ENCODE measurements around the gene RHBDF2. TPM values are rescaled to one million over a fixed set of nuclear protein-coding genes. Genes with fewer than 3 reads are reported as not detected.

RHBDF2 gene
- total RNA-seq, 1 donor from 2014 or later: 22.6 TPM

GRCh38 chr17:76462556-76463290 is 38.5 kb downstream of the RHBDF2 start:
- no peak for DNase-seq (ENCODE audit: low read depth in 2 of 2)

- no peak for DNase-seq (ENCODE audit: low read depth in 2 of 2)
Observed at GRCh38 chr17:76461765-76462555, 39.3 kb downstream of the RHBDF2 start.

GRCh38 chr17:76459674-76460073 is 41.5 kb downstream of the RHBDF2 start:
- no peak for DNase-seq (ENCODE audit: low read depth in 2 of 2)

GRCh38 chr17:76458580-76459490 is 42.4 kb downstream of the RHBDF2 start:
- DNase-seq (ENCODE audit: low read depth in 2 of 2): peak; percentile 72 to 75

- DNase-seq (ENCODE audit: low read depth in 2 of 2): no peak
Observed at GRCh38 chr17:76453431-76453743, 47.8 kb downstream of the RHBDF2 start.

- peak; percentile 86 to 91 for DNase-seq (ENCODE audit: low read depth in 2 of 2)
Observed at GRCh38 chr17:76452660-76453430, 48.4 kb downstream of the RHBDF2 start, which contains the start of gene UBE2O. Gene UBE2O (minus strand): TSS chr17:76453152. CDS start chr17:76453141, 11 bp downstream.

- DNase-seq (ENCODE audit: low read depth in 2 of 2): peak; percentile 21 to 37
Observed at GRCh38 chr17:76452127-76452659, 49.0 kb downstream of the RHBDF2 start.

GRCh38 chr17:76451506-76451905 is 49.7 kb downstream of the RHBDF2 start:
- no peak for DNase-seq (ENCODE audit: low read depth in 2 of 2)

- DNase-seq (ENCODE audit: low read depth in 2 of 2): no peak
Observed at GRCh38 chr17:76449126-76449525, 52.1 kb downstream of the RHBDF2 start.

GRCh38 chr17:76447931-76448652 is 53.1 kb downstream of the RHBDF2 start:
- no peak for DNase-seq (ENCODE audit: low read depth in 2 of 2)

GRCh38 chr17:76446449-76447231 is 54.6 kb downstream of the RHBDF2 start:
- DNase-seq (ENCODE audit: low read depth in 2 of 2): peak in 1 of 2 donors; percentile 74

GRCh38 chr17:76445697-76446448 is 55.4 kb downstream of the RHBDF2 start:
- no peak for DNase-seq (ENCODE audit: low read depth in 2 of 2)

GRCh38 chr17:76444518-76445311 is 56.5 kb downstream of the RHBDF2 start:
- peak; percentile 32 to 53 for DNase-seq (ENCODE audit: low read depth in 2 of 2)

- DNase-seq (ENCODE audit: low read depth in 2 of 2): no peak
Observed at GRCh38 chr17:76442341-76443338, 58.6 kb downstream of the RHBDF2 start.

GRCh38 chr17:76441686-76442340 is 59.4 kb downstream of the RHBDF2 start:
- DNase-seq (ENCODE audit: low read depth in 2 of 2): no peak

Data from lung microvascular endothelial cell (primary cell).